ENCODE measurements around the gene CDC14B.
"Not testable (repeated sequence)": the region's sequence is repeated elsewhere in the genome, so short reads cannot be mapped to it uniquely, and the experiment has no call there.

The CDC14B gene

GRCh38 chr9:96550659-96551058, 69.0 kb downstream of the CDC14B start:
- no peak for DNase-seq (ENCODE audit: low spot score)

- DNase-seq (ENCODE audit: low spot score), result not testable (repeated sequence)
Measured at GRCh38 chr9:96543131-96543530, 76.5 kb downstream of the CDC14B start.

- DNase-seq (ENCODE audit: low spot score), result no peak
Measured at GRCh38 chr9:96540106-96540505, 79.5 kb downstream of the CDC14B start.

- no peak for DNase-seq (ENCODE audit: low spot score)
Measured at GRCh38 chr9:96532173-96532572, 87.5 kb downstream of the CDC14B start.

GRCh38 chr9:96524764-96525163, 94.9 kb downstream of the CDC14B start:
- DNase-seq (ENCODE audit: low spot score), result no peak

GRCh38 chr9:96524045-96524444, 95.6 kb downstream of the CDC14B start:
- no peak for DNase-seq (ENCODE audit: low spot score)

- no peak for DNase-seq (ENCODE audit: low spot score)
Measured at GRCh38 chr9:96523374-96523773, 96.3 kb downstream of the CDC14B start.

- no peak for DNase-seq (ENCODE audit: low spot score)
Measured at GRCh38 chr9:96522366-96522765, 97.3 kb downstream of the CDC14B start.

GRCh38 chr9:96519787-96520186, 99.9 kb downstream of the CDC14B start:
- DNase-seq (ENCODE audit: low spot score), result no peak

- DNase-seq (ENCODE audit: low spot score), result no peak
Measured at GRCh38 chr9:96519095-96519494, 100.5 kb downstream of the CDC14B start.

- no peak for DNase-seq (ENCODE audit: low spot score)
Measured at GRCh38 chr9:96515621-96516470, 103.8 kb downstream of the CDC14B start.

- DNase-seq (ENCODE audit: low spot score), result no peak
Measured at GRCh38 chr9:96514800-96515158, 104.9 kb downstream of the CDC14B start.

GRCh38 chr9:96514108-96514799, 105.4 kb downstream of the CDC14B start:
- no peak for DNase-seq (ENCODE audit: low spot score)

GRCh38 chr9:96513622-96514021, 106.0 kb downstream of the CDC14B start:
- DNase-seq (ENCODE audit: low spot score), result no peak

GRCh38 chr9:96512240-96512639, 107.4 kb downstream of the CDC14B start:
- DNase-seq (ENCODE audit: low spot score), result no peak

- DNase-seq (ENCODE audit: low spot score), result no peak
Measured at GRCh38 chr9:96510258-96510657, 109.4 kb downstream of the CDC14B start.

- no peak for DNase-seq (ENCODE audit: low spot score)
Measured at GRCh38 chr9:96509848-96510247, 109.8 kb downstream of the CDC14B start.

- no peak for DNase-seq (ENCODE audit: low spot score)
Measured at GRCh38 chr9:96509026-96509425, 110.6 kb downstream of the CDC14B start.

GRCh38 chr9:96508227-96508940, 111.3 kb downstream of the CDC14B start:
- DNase-seq (ENCODE audit: low spot score), result peak; percentile 26

GRCh38 chr9:96505316-96505991, 114.2 kb downstream of the CDC14B start:
- no peak for DNase-seq (ENCODE audit: low spot score)

GRCh38 chr9:96503918-96504317, 115.7 kb downstream of the CDC14B start:
- DNase-seq (ENCODE audit: low spot score), result no peak

- DNase-seq (ENCODE audit: low spot score), result not testable (repeated sequence)
Measured at GRCh38 chr9:96503374-96503748, 116.3 kb downstream of the CDC14B start.
